ENCODE measurements around the gene PPP1R15A.

DNA sequence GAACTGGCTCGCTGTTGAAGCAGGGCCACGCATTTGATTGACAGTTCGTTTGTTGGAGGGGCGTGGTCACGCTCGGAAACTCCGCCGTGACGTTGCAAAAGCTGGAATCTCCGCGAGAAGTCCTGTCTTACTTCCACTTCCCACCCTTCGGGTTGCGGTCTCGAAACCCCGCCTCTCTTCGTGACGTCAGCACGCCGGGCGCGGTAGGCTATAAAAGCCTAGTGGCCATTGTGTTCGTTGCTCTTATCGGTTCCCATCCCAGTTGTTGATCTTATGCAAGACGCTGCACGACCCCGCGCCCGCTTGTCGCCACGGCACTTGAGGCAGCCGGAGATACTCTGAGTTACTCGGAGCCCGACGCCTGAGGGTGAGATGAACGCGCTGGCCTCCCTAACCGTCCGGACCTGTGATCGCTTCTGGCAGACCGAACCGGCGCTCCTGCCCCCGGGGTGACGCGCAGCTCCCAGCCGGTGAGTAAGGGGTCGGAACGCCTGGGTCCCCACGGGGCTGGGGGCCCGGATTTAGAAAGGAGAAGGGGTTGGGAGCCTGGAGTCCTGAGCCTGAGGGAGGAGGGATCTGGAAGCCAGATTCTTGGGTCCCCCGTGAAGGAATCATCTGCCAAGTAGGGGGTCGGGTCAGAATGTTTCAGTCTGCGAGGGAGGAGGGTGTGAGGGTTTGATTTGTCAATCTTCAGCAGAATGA, at the start of gene PPP1R15A:
- TF ChIP-seq, protein P1, sequence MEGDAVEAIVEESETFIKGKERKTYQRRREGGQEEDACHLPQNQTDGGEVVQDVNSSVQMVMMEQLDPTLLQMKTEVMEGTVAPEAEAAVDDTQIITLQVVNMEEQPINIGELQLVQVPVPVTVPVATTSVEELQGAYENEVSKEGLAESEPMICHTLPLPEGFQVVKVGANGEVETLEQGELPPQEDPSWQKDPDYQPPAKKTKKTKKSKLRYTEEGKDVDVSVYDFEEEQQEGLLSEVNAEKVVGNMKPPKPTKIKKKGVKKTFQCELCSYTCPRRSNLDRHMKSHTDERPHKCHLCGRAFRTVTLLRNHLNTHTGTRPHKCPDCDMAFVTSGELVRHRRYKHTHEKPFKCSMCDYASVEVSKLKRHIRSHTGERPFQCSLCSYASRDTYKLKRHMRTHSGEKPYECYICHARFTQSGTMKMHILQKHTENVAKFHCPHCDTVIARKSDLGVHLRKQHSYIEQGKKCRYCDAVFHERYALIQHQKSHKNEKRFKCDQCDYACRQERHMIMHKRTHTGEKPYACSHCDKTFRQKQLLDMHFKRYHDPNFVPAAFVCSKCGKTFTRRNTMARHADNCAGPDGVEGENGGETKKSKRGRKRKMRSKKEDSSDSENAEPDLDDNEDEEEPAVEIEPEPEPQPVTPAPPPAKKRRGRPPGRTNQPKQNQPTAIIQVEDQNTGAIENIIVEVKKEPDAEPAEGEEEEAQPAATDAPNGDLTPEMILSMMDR (optimal IDR thresholded peaks at IDR 0.05 in 1 of 3, IDR thresholded peaks at IDR 0.05 in 1 of 3, conservative IDR thresholded peaks at IDR 0.05 in 1 of 3; ENCODE audit: extremely low read depth in 1 of 3, insufficient read depth in 2 of 3, low read length in 3 of 3), result no peak
- no peak for TF ChIP-seq EZH2 (IDR thresholded peaks at IDR 0.05; ENCODE audit: low read length)
